GM21360 (cell line): ENCODE results near the gene CHST5.

Experiments
- ATAC-seq: cut with Tn5 transposase; IDR thresholded peaks from one replicate; pipeline ENCODE4 v1.9.1; 2021; ENCODE audit warnings: mild to moderate bottlenecking, moderate library complexity; ENCODE audit not compliant: unreplicated experiment

Gene CHST5

DNA sequence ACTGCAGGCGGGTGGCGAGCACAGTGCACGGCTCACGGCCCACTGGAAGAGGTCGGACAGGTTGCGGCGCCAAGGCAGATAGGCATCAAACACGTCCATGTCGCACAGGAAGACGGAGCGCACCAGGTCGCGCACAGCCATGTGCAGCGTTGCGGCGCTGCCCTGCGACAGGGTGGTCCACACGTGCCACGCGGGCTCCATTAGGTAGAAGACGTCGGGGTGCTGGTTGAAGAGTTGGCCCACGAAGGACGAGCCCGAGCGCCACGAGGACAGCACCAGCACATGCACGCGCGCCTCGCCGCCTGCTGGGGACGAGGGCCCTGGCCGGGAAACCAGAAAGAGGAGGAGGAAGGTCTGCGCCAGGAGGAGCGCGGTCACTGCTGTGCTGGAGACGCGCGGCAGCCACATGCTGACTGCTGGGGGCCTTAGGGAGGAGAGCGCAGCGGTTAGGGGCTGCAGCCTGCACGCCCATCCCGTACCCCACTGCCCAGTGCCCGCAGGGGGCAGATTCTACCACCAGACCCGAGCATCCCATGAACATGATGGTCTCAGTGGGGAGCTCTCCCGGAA lies 56.4 kb downstream of the CHST5 start:
- no peak for ATAC-seq
